Endothelial cell of hepatic sinusoid (primary cell): ENCODE data around the gene MEGF10.

Experiments used
- in situ Hi-C: cut with HindIII; loops from 2 replicates; pipeline ENCODE4 v1.10.0; 2017; ENCODE audit warnings: low sequenced_read_pairs

The MEGF10 gene

GRCh38 chr5:127363403-127363802, 72.8 kb downstream of the MEGF10 start:
- in situ Hi-C loops = no loop called here

- in situ Hi-C loops = no loop called here
Observed at GRCh38 chr5:127367029-127367428, 76.4 kb downstream of the MEGF10 start.

DNA sequence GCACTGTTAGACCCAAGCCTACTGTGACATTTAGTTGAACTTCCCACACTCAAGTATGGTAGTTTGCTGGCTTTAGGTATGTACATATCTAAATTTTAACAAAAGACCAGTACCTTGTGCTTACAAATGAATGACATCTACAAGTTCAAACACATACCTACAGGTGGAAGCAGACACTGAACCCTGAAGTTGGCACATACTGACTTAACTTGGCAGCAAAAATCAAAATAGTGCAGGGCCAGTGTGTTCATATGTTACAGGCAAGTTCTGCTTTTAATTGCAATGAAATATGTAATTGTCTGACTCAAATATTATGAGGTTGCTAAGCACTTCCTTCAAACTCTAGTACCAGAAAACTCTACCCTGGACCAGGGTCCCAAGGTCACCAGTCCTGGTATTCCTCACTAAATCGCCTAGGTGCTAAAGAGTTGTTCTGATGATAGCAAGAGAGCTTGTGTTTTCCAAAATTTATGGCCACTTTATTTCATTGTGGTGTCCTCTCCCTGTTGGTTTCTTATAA, 77.4 kb downstream of the MEGF10 start:
- in situ Hi-C loops = no loop called here

- in situ Hi-C loops = no loop called here
Observed at GRCh38 chr5:127369796-127370195, 79.2 kb downstream of the MEGF10 start.

DNA sequence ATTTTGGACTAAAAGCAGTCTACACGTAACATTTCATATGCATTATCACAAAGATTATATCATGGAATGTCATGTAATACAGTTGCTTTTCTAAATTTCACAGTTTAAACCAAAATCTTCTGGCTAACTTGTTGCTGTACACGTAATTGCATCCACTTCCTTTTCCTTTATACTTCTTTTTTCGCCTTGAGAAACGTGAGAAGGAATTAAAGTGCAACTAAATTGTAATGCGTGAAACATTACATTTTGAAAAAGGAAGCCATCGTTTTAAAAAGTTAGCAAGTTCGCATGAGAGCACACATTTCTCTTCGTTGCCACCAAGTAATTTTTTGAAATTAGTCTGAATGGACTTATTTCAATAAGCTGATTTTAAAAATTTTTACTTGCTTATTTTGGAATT, 80.0 kb downstream of the MEGF10 start:
- in situ Hi-C loops = no loop called here

- in situ Hi-C loops = no loop called here
Observed at GRCh38 chr5:127373858-127374491, 83.4 kb downstream of the MEGF10 start.

- in situ Hi-C loops = no loop called here
Observed at GRCh38 chr5:127375124-127375523, 84.5 kb downstream of the MEGF10 start.

GRCh38 chr5:127375544-127376091, 85.0 kb downstream of the MEGF10 start:
- in situ Hi-C loops = no loop called here

- in situ Hi-C loops = no loop called here
Observed at GRCh38 chr5:127377651-127378050, 87.1 kb downstream of the MEGF10 start.

DNA sequence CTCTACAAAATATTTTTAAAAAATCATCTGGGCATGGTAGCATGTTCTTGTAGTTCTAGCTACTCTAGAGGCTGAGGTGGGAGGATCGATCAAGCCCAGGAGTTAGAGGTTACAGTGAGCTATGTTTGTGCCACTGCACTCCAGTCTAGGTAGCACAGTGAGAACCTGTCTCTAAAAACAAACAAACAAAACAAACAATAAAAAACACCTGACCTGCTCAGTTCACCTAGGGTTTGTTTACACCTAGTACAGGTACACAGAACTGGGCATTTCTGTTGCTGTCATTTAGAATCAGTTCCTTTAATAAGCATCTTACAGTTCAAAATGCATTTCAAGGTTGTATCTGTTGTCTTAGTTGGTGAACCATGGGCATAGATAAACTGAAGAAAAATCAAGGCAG, 95.3 kb downstream of the MEGF10 start:
- in situ Hi-C loops = no loop called here

GRCh38 chr5:127386557-127386956, 96.0 kb downstream of the MEGF10 start:
- in situ Hi-C loops = no loop called here

- in situ Hi-C loops = no loop called here
Observed at GRCh38 chr5:127389601-127390000, 99.0 kb downstream of the MEGF10 start.

- in situ Hi-C loops = no loop called here
Observed at GRCh38 chr5:127392762-127393161, 102.2 kb downstream of the MEGF10 start.

DNA sequence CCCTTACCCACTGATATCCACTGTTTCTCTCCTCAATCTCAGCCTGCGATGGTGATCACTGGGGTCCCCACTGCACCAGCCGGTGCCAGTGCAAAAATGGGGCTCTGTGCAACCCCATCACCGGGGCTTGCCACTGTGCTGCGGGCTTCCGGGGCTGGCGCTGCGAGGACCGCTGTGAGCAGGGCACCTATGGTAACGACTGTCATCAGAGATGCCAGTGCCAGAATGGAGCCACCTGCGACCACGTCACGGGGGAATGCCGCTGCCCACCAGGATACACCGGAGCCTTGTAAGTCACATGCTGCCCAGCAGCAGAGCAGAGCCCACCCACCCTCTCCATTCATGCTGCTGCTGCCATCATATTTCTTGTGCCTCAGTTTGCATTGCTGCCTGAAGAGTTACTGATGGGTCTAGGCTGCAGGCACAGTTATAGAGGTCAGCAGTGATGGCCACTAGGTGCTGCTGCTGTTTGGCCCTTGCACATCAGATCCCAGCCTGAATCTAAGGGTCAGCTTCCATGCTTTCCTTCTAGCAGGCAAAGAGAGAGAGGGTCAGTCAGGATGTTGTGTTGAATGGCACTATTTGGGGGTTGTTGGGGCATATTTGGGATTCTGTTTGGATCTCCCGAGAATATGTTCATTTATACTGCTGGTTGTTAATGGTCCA, 106.0 kb downstream of the MEGF10 start:
- in situ Hi-C loops = no loop called here

GRCh38 chr5:127398508-127398907, 107.9 kb downstream of the MEGF10 start:
- in situ Hi-C loops = no loop called here

- in situ Hi-C loops = no loop called here
Observed at GRCh38 chr5:127399068-127399467, 108.5 kb downstream of the MEGF10 start.

DNA sequence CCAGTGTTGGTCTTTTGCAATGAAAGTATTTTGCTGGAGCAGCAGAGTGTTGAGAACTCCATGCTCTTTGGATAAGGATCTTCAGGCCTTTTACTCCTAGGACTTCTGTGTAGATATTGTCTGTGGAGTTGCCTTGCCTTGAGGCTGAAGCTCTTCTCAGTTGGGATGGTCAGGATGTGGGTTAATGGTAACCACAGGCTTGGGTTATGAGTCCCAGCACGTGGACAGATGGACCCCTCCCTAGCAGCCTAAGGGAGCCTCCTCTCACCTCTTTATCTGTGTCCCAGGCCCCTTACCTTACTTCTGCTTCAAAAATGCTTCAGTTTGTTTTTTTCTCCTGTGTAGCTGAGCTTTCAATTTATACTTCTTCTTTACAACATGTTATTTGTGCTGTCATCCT, 109.9 kb downstream of the MEGF10 start:
- in situ Hi-C loops = no loop called here

DNA sequence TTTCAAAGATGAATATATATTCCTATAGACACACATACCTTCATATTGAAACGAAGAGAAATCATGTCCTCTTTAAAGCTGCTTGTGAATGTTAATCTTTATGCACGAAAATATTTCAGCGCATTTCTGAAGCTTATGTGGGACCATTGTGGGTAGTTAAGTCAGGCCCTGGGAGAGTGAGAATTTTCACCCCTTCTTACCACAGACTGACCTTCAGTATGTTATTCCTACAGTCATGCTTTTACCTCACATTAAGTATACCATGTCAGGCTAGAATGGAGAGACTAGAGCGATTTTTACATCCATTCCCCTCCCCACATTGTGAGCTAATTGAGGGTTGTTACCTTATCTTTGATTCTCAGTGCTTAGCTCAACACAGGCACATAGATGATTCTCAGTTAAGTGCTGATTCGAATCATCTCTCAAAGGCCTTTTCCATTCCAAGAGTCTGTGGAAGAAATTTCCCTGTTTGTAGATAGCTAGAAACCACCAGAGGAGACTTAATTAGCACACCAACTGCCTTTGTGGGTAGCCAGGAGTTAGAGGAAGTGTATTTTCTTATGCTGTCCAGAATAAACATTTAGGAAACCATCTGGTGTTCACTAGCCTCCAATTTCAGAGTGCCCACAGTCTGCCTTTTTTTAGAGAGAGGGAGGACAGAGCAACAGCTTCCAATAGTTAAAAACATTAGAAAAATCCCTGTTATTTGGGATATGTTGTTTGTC, 110.5 kb downstream of the MEGF10 start:
- in situ Hi-C loops = no loop called here

GRCh38 chr5:127402361-127402760, 111.8 kb downstream of the MEGF10 start:
- in situ Hi-C loops = no loop called here

- in situ Hi-C loops = no loop called here
Observed at GRCh38 chr5:127404190-127404589, 113.6 kb downstream of the MEGF10 start.

DNA sequence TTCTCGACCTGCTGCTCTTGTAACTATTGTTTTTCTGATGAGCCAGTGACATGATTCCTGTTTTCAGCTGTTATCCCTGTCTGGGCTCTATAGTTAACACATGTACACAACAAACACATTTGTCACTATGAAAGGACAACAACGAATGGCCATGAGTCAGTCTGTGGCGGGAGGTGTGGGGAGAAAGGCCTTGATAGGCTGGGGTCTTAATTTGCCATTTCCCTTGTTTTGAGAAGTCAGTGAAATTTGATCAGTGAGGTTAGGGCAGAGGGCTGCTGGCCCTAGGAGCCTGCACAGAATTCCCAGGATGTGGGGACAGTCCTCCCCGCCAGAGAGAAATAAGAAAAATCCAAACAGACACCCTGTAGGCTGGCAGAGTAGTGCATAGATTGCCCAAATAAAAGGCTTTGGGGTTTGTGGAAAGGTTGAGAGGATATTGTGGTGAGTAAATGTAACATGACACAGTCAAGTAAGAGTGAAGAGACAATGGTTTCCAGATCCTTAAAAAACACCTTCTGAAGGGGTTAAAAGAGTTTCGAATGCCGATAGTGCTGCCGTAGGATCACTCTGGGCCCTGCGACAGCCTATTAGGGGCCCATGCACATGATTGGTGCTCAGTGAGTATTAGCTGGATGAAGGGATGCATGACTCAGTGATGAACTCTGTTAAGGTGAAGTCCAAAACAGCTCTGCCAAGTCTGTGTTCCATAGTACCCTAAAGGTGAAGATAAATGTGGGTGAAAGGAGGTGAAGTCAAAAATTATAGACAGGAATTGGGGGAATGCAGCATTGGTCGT, 115.9 kb downstream of the MEGF10 start:
- in situ Hi-C loops = no loop called here
